NCI-H1694 (cell line): ENCODE results near the gene ZNF697.
"Not testable (repeated sequence)": the region's sequence is repeated elsewhere in the genome, so short reads cannot be mapped to it uniquely, and the experiment has no call there.

Experiments
- DNase-seq: peaks from one replicate; lab custom pipeline; 2025; lab: John Stamatoyannopoulos, UW

ZNF697 gene

GRCh38 chr1:119647734-119648619, at the start of gene ZNF697:
TSS of gene ZNF697 (minus strand) at chr1:119648266. CDS start at chr1:119626100, 22,166 bp downstream.
- DNase-seq: peak; percentile 92

GRCh38 chr1:119697598-119697997, 49.5 kb upstream of the ZNF697 start:
- DNase-seq: no peak

- not testable (repeated sequence) for DNase-seq
These were observed 48.8 kb upstream of the ZNF697 start for GRCh38 chr1:119696863-119697262.

- DNase-seq: no peak
These were observed 41.4 kb upstream of the ZNF697 start for GRCh38 chr1:119689511-119689910.

- no peak for DNase-seq
These were observed 40.7 kb upstream of the ZNF697 start for GRCh38 chr1:119688810-119689209.

- no peak for DNase-seq
These were observed 39.5 kb upstream of the ZNF697 start for GRCh38 chr1:119687434-119688079.

GRCh38 chr1:119686661-119687060, 38.6 kb upstream of the ZNF697 start:
- DNase-seq: no peak

GRCh38 chr1:119683893-119684292, 35.8 kb upstream of the ZNF697 start:
- DNase-seq: no peak

GRCh38 chr1:119682141-119682540, 34.1 kb upstream of the ZNF697 start:
- no peak for DNase-seq

- no peak for DNase-seq
These were observed 33.5 kb upstream of the ZNF697 start for GRCh38 chr1:119681560-119681959.

GRCh38 chr1:119680723-119681122, 32.7 kb upstream of the ZNF697 start:
- no peak for DNase-seq

GRCh38 chr1:119680193-119680592, 32.1 kb upstream of the ZNF697 start:
- DNase-seq: no peak

GRCh38 chr1:119679223-119679622, 31.2 kb upstream of the ZNF697 start:
- no peak for DNase-seq

GRCh38 chr1:119676571-119677206, 28.6 kb upstream of the ZNF697 start:
- DNase-seq: no peak

GRCh38 chr1:119675349-119676345, 27.6 kb upstream of the ZNF697 start:
- DNase-seq: peak; percentile 74

GRCh38 chr1:119674835-119675289, 26.8 kb upstream of the ZNF697 start:
- no peak for DNase-seq

- DNase-seq: no peak
These were observed 26.1 kb upstream of the ZNF697 start for GRCh38 chr1:119674111-119674526.

GRCh38 chr1:119673171-119673940, 25.3 kb upstream of the ZNF697 start:
- DNase-seq: no peak

GRCh38 chr1:119670898-119671297, 22.8 kb upstream of the ZNF697 start:
- no peak for DNase-seq

GRCh38 chr1:119667173-119667572, 19.1 kb upstream of the ZNF697 start:
- no peak for DNase-seq

- no peak for DNase-seq
These were observed 16.0 kb upstream of the ZNF697 start for GRCh38 chr1:119664067-119664466.
